Activated naive CD8-positive, alpha-beta T cell treated with anti-CD3 and anti-CD28 coated beads, Interleukin-2, amount 10 ng/mL, durations not matched to agents 7 days and 5 days (primary cell): ENCODE data around the gene ALG8. TPM values are rescaled to one million over a fixed set of nuclear protein-coding genes. Genes with fewer than 3 reads are reported as not detected.

Source experiments
- ATAC-seq: fragments of 150-1000 bp; cut with Tn5 transposase; one replicate; pipeline ENCODE4 v1.10.0; 2021; ENCODE audit warnings: low read depth, moderate library complexity
- POLR2A ChIA-PET: fragments of 350-600 bp; sonication (Branson Sonifier 250); formaldehyde crosslinking; loops from one replicate; lab custom pipeline; 2021; ENCODE audit warnings: antibody characterized with exemption; lab: Charles Lee
- DNase-seq: peaks from one replicate; pipeline ENCODE4 v3.0.0; 2021
- H3K27ac Mint-ChIP-seq: one replicate; pipeline ENCODE4 v1.8.0; 2022; ENCODE audit warnings: mild to moderate bottlenecking, mixed read lengths
- H3K27me3 Mint-ChIP-seq: one replicate; pipeline ENCODE4 v1.8.0; 2022; ENCODE audit warnings: mild to moderate bottlenecking, moderate library complexity, mixed read lengths
- H3K36me3 Mint-ChIP-seq: one replicate; pipeline ENCODE4 v1.8.0; 2021; ENCODE audit warnings: mild to moderate bottlenecking, mixed read lengths
- H3K4me1 Mint-ChIP-seq: one replicate; pipeline ENCODE4 v1.8.0; 2021; ENCODE audit warnings: mixed read lengths
- H3K4me3 Mint-ChIP-seq: one replicate; pipeline ENCODE4 v1.8.0; 2022; ENCODE audit warnings: mild to moderate bottlenecking, moderate library complexity, mixed read lengths
- H3K9me3 Mint-ChIP-seq: one replicate; pipeline ENCODE4 v1.8.0; 2021; ENCODE audit warnings: mixed read lengths
- total RNA-seq, 2 experiments: library from RNA; stranded (reverse); gene quantifications; one replicate each; pipeline ENCODE4 v1.2.3, GENCODE V29; 2021

The ALG8 gene
- total RNA-seq, 2 experiments from 2014 or later: 36.7 to 44.3 TPM

DNA sequence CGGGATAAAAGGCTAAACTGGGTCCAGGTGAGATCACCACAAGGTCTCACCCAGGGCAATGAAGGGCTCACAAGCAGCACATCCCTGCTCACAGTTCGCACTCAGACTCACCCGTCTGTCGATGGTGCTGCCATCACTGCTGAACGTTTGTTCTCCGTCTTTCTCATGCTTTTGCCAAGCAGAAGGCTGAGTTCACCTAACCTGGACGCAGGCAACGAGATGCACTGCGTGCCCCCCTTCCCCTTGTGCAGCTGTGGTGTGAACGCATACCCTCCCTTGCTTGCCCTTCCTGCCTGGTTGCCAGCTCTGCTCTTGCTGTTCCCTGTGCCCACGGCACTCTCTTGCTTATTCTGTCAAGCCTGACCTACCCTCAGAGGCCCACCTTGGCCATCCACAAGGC is 31.0 kb upstream of the ALG8 start:
- POLR2A ChIA-PET: no interaction called here
- ATAC-seq (no peak), DNase-seq (no peak)
- no peaks in the 10 kb centered on the region for H3K9me3 Mint-ChIP-seq
- no peaks in the 10 kb centered on the region for H3K27me3 Mint-ChIP-seq
- H3K4me1 Mint-ChIP-seq: no peaks in the 10 kb centered on the region
- H3K4me3 Mint-ChIP-seq: no peak overlapping the region
- H3K36me3 Mint-ChIP-seq: peaks cover 10% of the 10 kb centered on the region
- no peak overlapping the region for H3K27ac Mint-ChIP-seq

DNA sequence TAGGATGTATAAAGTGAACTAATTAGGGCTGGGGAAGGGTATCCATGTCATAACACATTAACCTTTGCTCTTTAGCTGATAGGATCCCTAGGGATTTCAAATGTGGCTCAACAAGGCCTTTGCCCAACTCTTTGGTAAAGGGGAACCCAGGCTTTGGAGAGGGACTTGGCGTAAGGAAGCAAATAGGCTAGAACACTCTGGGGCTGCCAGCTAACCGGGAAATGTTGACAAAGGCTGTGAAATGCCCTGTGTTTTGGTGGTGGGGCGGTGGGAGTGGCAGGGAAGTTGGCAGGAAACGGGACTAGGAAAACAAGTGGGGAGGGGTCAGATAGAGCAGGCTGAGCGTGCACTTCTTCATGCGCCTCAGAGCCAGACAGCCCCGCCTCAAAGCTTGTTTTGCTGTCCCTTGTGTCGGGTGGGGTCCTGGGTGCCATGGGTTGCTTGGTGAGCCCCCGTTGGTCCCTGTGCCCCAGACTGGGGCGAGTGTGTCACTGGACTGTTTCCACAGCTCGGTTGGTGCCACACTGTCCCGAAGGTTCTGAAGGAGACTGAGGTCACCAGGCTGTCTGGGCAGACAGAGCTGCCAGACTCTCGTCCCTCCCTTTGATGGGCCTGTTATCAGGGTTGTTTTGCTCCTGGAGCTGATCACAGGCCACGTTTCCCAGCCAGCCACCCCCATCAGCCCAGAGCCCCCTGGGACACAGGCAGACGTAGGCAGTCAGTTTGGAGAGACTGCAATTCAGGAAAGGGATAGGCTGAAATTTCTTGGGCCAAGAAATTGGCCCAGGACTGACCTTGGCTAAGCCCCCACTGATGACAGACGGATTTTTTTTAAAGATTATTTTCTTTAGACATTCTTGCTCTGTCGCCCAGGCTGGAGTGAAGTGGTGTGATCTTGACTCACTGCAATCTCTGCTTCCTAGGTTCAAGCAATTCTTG is 29.4 kb upstream of the ALG8 start:
- H3K27me3 Mint-ChIP-seq: no peaks in the 10 kb centered on the region
- ATAC-seq (no peak), DNase-seq (no peak)
- H3K27ac Mint-ChIP-seq: no peak overlapping the region
- H3K36me3 Mint-ChIP-seq: peaks cover 3% of the 10 kb centered on the region
- no peak overlapping the region for H3K4me3 Mint-ChIP-seq
- no peaks in the 10 kb centered on the region for H3K4me1 Mint-ChIP-seq
- POLR2A ChIA-PET: no interaction called here
- H3K9me3 Mint-ChIP-seq: no peaks in the 10 kb centered on the region

- POLR2A ChIA-PET: no interaction called here
- H3K27me3 Mint-ChIP-seq: no peaks in the 10 kb centered on the region
- ATAC-seq: no peak
- no peak for DNase-seq
- no peak overlapping the region for H3K27ac Mint-ChIP-seq
- no peak overlapping the region for H3K4me3 Mint-ChIP-seq
- H3K9me3 Mint-ChIP-seq: no peaks in the 10 kb centered on the region
- H3K36me3 Mint-ChIP-seq: no peaks in the 10 kb centered on the region
- no peaks in the 10 kb centered on the region for H3K4me1 Mint-ChIP-seq
These were observed 27.5 kb upstream of the ALG8 start for GRCh38 chr11:78166855-78167469.

DNA sequence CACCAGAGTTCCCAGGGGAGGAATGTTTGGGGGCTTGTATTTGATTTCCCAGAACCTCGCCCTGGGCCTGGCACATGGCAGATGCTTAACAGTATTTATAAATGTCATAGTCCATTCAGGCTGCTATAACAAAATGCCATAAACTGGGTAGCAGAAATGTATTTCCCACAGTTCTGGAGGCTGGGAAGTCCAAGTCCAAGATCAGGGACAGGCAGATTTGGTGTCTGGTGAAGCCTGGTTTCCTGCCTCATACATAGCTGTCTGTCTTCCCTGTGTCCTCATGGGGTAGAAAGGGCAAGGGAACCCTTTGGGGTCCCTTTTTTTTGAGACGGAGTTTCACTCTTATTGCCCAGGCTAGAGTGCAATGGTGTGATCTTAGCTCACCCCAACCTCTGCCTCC is 25.0 kb upstream of the ALG8 start:
- Mint-ChIP-seq H3K9me3 (no peaks in the 10 kb centered on the region), H3K27ac (no peak overlapping the region), H3K27me3 (no peaks in the 10 kb centered on the region), H3K36me3 (no peaks in the 10 kb centered on the region), H3K4me3 (no peak overlapping the region), H3K4me1 (no peaks in the 10 kb centered on the region)
- DNase-seq (no peak), ATAC-seq (no peak)
- POLR2A ChIA-PET: interaction anchor here (0.7 to 0.9 kb wide), 2 partner anchors 24 to 38 kb away, joined by 3 to 4 read pairs; no protein-coding TSS in a partner anchor

DNA sequence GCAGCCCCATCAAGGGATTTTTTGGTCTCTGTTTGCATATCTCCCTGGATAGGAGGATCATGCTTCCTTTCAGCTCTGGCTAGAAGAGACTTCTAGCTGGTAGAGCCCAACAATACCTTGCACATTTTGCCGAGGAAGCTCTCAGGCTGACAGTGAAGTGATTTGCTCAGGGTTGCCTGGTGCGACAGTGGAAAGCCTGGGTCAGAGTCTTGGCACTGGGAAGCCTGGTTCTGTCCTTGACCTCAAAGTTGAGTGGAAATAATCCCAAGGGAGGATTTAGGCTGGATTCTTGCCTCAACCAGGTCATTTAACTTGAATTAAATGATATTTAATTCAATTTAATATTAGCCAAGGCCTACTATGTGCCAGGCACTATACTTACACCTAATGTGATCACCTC is 24.4 kb upstream of the ALG8 start:
- Mint-ChIP-seq H3K9me3 (no peaks in the 10 kb centered on the region), H3K4me3 (no peak overlapping the region), H3K4me1 (no peaks in the 10 kb centered on the region), H3K27ac (no peak overlapping the region), H3K27me3 (no peaks in the 10 kb centered on the region), H3K36me3 (no peaks in the 10 kb centered on the region)
- POLR2A ChIA-PET: no interaction called here
- no peak for ATAC-seq
- no peak for DNase-seq

- no peak for DNase-seq
These were observed 22.5 kb upstream of the ALG8 start for GRCh38 chr11:78161962-78162371.

DNA sequence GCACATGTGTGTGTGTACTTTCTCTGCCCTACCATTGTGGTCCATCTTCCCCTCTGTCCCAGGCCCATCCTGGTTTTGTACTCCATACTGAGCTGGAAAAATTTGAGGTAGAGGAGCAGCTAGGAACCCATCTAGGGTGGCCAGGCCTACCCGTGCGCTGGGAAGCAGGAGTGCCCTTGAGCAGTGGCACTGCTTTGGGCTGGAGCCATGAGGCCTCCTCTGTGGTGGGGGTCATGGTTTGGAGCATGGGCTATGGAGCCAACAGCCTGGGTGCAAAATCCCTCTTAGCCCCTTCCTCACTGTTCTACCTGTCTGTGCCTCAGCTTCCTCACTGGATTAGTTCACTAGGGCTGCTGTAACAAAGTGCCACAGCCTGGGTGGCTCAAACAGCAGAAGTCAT is 21.9 kb upstream of the ALG8 start:
- Mint-ChIP-seq H3K27ac (no peak overlapping the region), H3K4me3 (no peak overlapping the region), H3K9me3 (no peaks in the 10 kb centered on the region), H3K4me1 (no peaks in the 10 kb centered on the region), H3K27me3 (no peaks in the 10 kb centered on the region), H3K36me3 (no peaks in the 10 kb centered on the region)
- ATAC-seq (no peak), DNase-seq (no peak)
- POLR2A ChIA-PET: no interaction called here

More at GRCh38 chr11:78161962-78162371, 22.5 kb upstream of the ALG8 start:
- POLR2A ChIA-PET: no interaction called here
- no peaks in the 10 kb centered on the region for H3K4me1 Mint-ChIP-seq
- H3K27ac Mint-ChIP-seq: no peak overlapping the region
- no peak overlapping the region for H3K4me3 Mint-ChIP-seq
- no peaks in the 10 kb centered on the region for H3K9me3 Mint-ChIP-seq
- no peak for ATAC-seq
- no peaks in the 10 kb centered on the region for H3K27me3 Mint-ChIP-seq
- no peaks in the 10 kb centered on the region for H3K36me3 Mint-ChIP-seq

- Mint-ChIP-seq H3K9me3 (no peaks in the 10 kb centered on the region), H3K36me3 (no peaks in the 10 kb centered on the region), H3K4me3 (no peak overlapping the region), H3K27me3 (no peaks in the 10 kb centered on the region), H3K27ac (no peak overlapping the region), H3K4me1 (no peaks in the 10 kb centered on the region)
- ATAC-seq: no peak
- POLR2A ChIA-PET: interaction anchor here (0.5 kb wide), 1 partner anchor 233 kb away, joined by 4 read pairs; no protein-coding TSS in a partner anchor
- no peak for DNase-seq
These were observed 21.1 kb upstream of the ALG8 start for GRCh38 chr11:78160557-78160956.

DNA sequence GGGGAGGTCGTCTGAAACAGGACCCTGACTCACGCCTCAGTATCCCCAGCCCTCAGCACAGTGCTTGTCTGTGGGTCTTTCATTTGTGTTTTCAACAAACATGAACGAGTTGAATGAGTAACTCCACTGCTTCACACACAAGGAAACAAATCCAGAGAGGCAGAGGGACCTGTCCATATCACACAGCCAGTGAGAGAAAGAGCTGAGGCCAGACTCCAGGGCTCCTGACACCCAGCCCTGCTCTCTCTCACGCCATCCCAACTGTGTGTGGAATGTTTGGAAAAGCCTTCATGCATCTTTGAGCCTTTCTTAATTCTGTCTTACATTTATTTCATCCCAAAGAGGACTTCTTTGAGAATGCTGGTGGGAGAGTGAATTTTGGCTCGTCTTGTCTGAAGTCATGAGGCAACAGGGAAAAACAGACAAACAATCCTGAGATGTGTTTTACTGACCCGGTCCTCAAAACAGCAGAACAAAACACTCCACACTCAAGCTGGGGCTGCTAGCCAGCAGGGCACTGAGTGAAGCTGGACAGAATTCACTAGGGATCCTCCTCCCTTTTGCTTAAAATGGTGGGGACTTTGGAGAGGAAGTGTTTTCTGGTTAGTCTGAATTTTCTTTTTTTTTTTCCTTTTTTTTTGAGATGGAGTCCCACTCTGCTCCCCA is 19.7 kb upstream of the ALG8 start:
- H3K9me3 Mint-ChIP-seq: no peaks in the 10 kb centered on the region
- no peaks in the 10 kb centered on the region for H3K27me3 Mint-ChIP-seq
- no peak overlapping the region for H3K27ac Mint-ChIP-seq
- no peaks in the 10 kb centered on the region for H3K4me1 Mint-ChIP-seq
- no peak for DNase-seq
- no peaks in the 10 kb centered on the region for H3K36me3 Mint-ChIP-seq
- H3K4me3 Mint-ChIP-seq: no peak overlapping the region
- POLR2A ChIA-PET: no interaction called here
- no peak for ATAC-seq

DNA sequence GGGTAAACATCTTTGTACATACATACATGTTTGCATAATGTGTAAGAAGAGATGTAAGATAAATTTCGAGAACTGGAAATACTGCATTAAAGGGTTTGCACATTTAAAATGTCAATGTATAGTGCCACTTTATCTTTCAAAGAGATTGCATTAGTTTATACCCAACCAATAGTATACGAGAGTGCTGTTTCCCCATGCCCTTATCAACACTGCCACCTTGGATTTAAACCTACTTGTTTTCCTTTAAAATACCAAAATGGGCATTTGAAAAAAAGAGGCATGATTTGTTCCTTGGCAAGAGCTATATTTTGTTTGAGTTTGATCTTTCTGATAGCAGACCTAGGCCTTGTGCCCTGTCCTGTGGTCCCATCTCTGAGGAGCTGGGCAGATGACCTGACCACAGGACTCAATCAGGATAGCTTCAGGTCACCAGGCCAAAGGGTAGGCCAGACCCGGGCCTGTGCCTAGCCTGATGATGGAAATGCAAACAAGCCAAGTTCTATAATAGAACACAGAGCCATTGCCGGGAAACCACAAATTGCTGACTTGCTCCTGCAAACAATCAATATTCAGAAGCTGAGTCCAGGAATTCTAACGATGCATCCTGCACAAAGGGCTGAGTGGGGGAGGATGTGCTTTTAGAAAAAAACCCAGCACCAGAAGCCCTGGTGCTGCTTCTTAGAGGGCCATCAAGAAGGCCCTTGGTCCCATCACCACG is 16.9 kb upstream of the ALG8 start:
- Mint-ChIP-seq H3K9me3 (no peaks in the 10 kb centered on the region), H3K36me3 (peaks cover 2% of the 10 kb centered on the region), H3K4me3 (no peak overlapping the region), H3K4me1 (no peaks in the 10 kb centered on the region), H3K27ac (no peak overlapping the region), H3K27me3 (no peaks in the 10 kb centered on the region)
- ATAC-seq: no peak
- no peak for DNase-seq
- POLR2A ChIA-PET: no interaction called here

DNA sequence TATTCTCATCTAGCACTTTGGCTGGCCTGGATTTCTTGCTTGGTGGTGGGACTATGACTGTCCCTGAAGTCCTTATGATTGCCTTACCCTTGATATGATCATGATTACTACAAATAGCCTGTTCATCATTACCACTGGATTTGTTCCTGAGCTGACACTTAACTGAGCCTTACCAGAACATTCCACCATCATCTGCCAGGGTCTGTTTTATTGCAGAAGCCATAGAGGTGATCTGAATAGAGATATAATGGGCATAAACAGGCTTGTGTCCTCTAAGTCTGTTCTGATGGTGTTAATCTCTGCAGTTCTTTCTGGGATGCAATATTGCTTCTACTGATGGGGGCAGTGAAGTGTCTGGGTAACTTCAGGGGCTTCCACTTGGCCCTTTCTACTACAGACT is 12.4 kb upstream of the ALG8 start:
- Mint-ChIP-seq H3K4me3 (no peak overlapping the region), H3K9me3 (no peaks in the 10 kb centered on the region), H3K27me3 (no peaks in the 10 kb centered on the region), H3K4me1 (no peaks in the 10 kb centered on the region), H3K36me3 (peaks cover 2% of the 10 kb centered on the region), H3K27ac (no peak overlapping the region)
- POLR2A ChIA-PET: no interaction called here
- DNase-seq (no peak), ATAC-seq (no peak)

DNA sequence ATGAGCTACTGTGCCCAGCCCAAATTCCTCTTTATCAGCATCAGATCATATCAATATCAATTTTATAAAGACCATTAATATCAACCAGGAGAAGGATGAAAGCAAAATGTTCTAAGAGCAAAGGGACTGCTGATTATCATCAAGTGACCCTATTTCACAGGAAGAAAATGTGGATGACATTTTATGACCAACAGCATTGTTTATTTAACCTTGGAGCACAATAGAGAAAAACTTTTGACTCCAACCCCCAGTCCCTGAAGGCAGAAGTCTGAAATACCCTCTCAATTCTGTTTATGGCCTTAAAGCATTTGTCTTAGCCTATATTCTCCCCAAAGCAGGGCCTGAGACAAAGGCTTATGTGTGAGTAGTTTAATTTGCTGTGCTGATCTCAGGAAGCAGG is 11.3 kb upstream of the ALG8 start:
- H3K4me1 Mint-ChIP-seq: no peaks in the 10 kb centered on the region
- H3K9me3 Mint-ChIP-seq: no peaks in the 10 kb centered on the region
- H3K36me3 Mint-ChIP-seq: peaks cover 2% of the 10 kb centered on the region
- no peak overlapping the region for H3K4me3 Mint-ChIP-seq
- POLR2A ChIA-PET: no interaction called here
- no peaks in the 10 kb centered on the region for H3K27me3 Mint-ChIP-seq
- DNase-seq (no peak), ATAC-seq (no peak)
- no peak overlapping the region for H3K27ac Mint-ChIP-seq

GRCh38 chr11:78150346-78150745 is 10.9 kb upstream of the ALG8 start:
- Mint-ChIP-seq H3K27me3 (no peaks in the 10 kb centered on the region), H3K4me3 (no peak overlapping the region), H3K27ac (no peak overlapping the region), H3K9me3 (no peaks in the 10 kb centered on the region), H3K4me1 (no peaks in the 10 kb centered on the region), H3K36me3 (peaks cover 2% of the 10 kb centered on the region)
- POLR2A ChIA-PET: no interaction called here
- ATAC-seq (no peak), DNase-seq (no peak)
